DMS 273 treated with DMSO at 0.1 percent for 48 hours (cell line): ENCODE data around the gene SAT1.

Experiments used
- DNase-seq: peaks from one replicate; lab custom pipeline; 2025; lab: John Stamatoyannopoulos, UW

Gene SAT1

GRCh38 chrX:23776363-23776762 is 6.6 kb upstream of the SAT1 start:
- DNase-seq: no peak

DNA sequence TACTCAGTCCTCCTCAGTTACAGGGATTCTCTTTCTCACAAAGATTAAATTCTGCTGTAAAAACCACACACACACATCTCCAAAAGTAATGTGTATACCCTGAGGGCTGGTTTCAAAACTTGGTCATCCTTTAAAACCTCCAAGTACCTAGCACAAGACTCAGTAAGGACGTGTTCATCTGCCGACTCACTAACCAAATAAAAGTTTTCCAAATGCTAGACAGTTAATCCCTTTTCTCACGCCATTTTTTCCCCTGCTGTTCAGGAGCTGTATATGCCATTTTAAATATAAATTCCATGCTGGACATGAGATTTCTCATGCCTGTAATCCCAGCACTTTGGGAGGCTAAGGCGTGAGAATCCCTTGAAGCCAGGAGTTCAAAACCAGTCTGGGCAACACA is 3.9 kb upstream of the SAT1 start:
- DNase-seq: no peak

- DNase-seq: no peak
These were observed 518 bp upstream of the SAT1 start for GRCh38 chrX:23782455-23782854.

DNA sequence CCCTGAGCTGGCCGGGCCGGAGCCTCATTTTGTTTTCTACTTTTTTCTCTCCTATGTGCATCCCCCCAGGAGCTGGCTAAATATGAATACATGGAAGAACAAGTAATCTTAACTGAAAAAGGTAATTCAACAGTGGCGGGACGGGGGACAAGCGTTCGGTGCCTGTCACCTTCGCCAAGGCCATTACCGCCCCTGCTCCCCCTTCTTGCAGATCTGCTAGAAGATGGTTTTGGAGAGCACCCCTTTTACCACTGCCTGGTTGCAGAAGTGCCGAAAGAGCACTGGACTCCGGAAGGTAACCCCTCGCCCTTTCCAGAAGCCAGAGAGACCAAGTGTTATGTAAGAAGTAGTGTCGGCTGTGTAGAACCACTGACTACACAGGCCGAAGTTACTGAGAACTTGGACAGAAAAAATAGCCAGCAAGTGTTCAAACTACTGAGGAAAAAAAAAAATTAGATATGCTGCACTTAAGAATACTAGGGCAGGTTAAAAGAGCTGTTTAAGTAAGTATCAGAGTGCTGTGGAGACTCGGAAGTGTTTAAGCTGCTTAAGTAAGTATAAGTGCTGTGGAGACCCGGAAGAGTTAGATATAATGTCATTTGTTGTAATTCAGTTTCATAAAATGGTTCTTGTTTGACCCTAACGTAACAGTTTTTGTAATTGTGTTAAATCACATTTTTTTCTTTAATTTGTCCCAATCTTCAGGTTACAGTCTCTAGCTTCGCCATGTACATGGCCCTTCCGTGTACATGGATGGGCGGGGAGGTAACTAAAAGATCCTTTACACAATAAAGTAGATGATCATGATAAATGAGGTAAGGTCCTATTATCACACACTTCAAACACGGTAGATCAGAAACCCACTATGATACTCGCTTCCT is 856 bp downstream of the SAT1 start:
- no peak for DNase-seq

DNA sequence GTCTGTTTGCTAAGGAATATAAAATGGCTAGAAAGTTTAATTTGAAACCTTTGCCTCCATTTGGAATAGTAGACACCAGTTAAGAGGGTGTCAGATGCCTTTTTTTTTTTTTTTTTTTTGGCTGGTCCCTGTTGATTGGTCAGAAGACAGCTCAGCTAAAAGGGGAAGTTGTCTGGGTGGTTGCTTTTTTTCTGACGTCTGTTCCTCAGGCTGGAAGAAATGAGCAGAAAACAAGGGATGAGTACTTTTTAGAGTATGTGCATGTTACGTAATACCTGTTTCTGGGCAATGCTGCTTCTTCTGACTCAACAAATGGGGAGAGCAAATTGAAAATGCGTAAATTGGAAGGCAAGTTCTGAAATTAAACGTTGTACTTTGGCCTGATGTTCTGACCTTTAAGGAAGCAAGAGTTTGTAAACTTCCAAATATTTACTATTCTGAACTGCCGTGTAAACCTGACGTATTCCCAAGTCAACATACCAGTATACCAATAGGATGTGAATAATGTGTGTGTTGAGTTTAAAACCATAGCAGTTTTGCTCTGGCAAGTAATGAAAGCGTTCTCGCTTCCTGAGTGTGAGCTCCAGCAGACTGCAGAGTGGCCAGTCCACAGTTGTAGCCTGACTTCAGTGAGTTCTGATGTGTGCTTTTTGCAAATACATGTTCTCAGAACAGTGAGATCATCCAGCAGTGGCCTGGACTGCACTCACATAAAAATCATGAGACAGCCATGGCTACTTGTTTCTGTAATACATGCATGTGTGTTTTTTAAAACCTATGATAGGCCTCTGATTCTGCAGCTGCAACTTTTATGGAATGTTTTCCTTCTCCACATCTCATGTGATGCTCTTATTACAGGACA is 1.7 kb downstream of the SAT1 start:
- DNase-seq: no peak

DNA sequence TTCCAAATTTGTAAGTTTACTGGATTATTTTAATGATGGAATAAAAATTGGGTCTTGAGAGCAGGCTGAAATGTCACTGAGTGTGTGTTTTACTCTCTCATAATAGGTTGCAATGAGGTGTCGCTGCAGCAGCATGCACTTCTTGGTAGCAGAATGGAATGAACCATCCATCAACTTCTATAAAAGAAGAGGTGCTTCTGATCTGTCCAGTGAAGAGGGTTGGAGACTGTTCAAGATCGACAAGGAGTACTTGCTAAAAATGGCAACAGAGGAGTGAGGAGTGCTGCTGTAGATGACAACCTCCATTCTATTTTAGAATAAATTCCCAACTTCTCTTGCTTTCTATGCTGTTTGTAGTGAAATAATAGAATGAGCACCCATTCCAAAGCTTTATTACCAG is 2.6 kb downstream of the SAT1 start:
- no peak for DNase-seq

GRCh38 chrX:23786268-23786815 is 3.4 kb downstream of the SAT1 start:
- no peak for DNase-seq

- DNase-seq: no peak
These were observed 4.8 kb downstream of the SAT1 start for GRCh38 chrX:23787745-23788118.

GRCh38 chrX:23788521-23788920 is 5.5 kb downstream of the SAT1 start:
- no peak for DNase-seq

DNA sequence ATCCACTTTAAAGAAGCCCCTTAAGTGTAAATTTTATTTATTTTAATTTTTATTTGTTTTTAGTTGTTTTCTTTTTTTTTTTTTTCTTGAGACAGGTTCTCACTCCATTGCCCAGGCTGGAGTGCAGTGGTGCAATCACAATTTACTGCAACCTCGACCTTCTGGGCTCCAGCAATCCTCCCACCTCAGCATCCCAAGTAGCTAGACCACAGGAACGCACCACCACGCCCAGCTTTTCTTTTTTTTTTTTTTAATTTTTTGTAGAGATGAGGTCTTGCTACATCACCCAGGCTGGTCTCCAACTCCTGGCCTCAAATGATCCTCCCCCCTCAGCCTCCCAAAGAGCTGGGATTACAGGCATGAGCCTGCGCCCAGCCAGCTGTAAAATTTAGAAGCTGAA is 6.0 kb downstream of the SAT1 start:
- no peak for DNase-seq

DNA sequence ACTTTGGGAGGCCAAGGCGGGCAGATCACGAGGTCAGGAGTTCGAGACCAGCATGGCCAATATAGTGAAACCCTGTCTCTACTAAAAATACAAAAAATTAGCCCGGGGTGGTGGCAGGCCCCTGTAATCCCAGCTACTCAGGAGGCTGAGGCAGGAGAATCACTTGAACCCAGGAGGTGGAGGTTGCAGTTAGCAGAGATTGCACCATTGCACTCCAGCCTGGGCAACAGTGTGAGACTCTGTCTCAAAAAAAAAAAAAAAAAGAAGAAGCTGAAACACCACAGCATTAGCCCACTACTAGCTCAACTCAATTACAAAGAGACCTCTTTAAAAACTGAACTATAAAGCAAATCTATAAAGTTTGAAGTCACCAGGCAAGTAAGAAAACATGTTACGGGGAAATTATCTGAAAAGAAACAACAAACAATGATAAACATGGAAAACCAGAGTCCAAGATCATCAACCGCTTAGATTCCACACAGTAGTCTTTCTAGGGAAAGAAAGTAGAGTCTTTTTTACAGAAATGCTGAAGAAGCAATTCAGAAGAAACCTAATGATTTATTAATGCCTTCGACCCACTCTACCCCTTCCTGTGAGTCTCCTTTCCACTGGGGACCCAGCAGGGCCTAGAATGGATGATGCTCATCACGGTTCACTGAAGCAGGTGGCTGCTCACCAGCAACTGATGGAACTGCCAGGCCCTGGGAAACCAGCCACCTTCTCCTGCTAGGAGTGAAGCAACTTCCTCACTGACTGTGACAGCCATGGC is 6.6 kb downstream of the SAT1 start:
- no peak for DNase-seq

DNA sequence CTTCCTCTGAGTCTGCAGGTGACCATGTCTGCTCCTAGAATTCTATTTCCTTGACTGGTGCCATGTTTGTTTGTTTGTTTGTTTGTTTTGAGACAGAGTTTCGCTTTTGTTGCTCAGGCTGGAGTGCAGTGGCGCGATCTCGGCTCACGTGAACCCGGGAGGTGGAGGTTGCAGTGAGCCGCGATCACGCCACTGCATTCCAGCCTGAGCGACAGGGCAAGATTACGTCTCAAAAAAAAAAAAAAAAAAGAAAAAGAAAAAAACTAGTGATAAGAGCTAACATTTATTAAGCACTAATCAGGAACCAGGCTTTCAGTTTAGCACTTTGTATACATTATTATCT is 7.2 kb downstream of the SAT1 start:
- DNase-seq: no peak

GRCh38 chrX:23792861-23793553 is 10.0 kb downstream of the SAT1 start:
- peak; percentile 14 for DNase-seq

DNA sequence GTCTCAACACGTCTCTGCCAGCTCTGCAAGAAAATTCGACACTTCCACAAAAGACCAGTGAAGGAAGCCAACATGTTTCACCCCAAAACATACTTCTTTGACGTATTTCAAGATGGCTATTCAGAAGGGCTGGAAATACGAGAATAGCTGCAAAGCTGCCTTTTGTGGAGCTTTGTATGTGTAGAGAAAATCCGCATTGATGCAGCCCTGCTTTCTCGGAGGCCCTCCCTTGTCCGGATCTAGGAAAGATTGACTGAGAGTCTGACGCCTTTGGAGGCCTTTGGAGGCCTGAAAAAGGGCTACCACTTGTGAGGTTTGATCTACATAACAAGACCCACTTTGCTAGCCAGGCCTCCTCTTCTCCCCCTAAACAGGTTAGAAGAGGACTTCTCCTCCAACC is 12.2 kb downstream of the SAT1 start:
- DNase-seq: no peak

DNA sequence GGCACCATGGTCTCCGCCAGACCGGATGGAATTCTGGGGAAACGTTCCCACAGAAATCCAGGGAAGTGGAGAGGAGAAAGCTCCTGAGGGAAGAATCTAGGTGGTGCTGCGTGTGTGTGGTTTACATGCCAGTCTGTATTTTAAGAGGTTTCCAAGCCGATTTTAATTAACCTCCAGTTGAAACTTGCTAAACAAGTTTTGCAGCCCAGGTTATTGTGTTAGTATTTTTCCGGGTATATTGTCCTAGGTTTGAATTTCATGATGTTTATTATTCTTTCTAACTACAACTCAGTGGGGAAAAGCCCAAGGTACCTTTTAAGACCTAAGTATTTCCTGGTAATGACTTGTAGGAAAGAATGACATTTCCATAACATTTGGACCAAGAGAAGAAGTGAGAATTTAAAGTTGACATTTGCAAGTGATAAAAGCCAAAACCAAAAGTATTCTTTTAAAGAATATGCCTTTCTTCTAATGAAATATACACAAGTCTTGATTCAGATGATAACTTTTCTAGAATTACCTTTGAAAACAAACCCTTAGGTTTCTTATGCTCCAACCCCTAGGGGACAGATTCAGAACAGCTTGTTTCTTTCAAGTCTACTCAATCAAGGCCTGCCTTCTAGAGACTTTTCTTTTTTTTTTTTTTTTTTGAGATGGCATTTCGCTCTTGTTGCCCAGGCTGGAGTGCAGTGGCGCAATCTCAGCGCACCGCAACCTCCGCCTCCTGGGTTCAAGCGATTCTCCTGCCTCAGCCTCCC is 14.6 kb downstream of the SAT1 start:
- no peak for DNase-seq

DNA sequence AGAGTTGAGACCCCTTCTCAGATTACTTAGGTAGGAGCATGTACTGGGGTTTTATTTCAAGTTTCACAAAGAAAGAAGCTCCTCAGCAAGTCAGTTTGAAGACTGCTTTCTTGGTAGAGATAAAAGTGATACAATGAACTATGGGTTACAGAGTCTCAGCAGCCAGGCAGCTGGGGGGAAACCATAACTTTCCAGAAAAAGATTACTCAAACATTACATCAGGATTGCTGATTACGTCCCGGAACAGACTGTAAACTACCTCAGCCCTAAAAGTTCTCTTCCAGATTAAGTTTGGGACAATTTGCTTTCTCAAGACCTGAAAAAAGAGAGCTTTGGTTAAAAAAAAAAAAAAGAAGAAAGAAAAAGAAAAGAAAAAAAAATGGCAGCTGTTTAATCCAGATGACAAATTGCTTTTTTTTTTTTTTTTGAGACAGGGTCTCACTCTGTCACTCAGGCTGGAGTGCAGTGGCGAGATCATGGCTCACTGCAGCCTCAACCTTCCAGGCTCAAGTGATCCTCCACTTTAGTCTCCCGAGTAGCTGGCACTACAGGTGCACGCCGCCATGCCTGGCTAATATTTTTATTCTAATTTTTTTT is 16.6 kb downstream of the SAT1 start:
- no peak for DNase-seq

DNA sequence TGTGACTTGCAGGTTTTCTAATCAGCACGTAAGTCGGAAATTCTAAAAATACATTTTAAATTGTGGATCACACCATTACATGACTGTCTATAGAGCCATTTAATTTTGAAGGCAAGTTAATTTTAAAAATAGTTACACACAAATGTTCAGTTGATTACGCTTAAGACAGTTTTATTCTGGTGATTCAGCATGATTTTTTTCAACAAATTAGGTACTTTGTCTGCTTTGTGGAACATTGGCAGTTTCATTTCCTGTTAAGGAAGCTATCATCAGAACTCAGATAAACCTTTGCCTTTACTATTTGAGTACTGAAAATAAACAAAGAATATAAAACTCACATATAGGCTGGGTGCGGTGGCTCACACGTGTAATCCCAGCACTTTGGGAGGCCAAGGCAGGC is 19.5 kb downstream of the SAT1 start:
- no peak for DNase-seq

- DNase-seq: no peak
These were observed 21.0 kb downstream of the SAT1 start for GRCh38 chrX:23803931-23804381.

DNA sequence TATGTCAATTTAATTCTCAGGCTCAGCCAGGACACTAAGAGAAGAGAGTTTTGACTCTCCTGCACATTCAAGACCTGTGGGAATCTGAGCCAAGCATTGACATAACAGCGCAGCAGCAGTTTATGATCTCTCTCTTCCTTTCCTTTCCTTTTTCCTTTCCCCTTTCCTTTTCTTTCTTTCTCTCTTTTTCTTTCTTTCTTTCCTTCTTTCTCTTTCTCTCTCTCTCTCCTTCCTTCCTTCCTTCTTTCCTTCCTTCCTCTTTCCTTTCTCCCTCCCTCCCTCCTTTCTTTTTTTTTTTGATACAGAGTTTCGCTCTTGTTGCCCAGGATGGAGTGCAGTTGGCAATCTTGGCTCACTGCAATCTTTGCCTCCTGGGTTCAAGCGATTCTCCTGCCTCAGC is 21.6 kb downstream of the SAT1 start:
- no peak for DNase-seq

DNA sequence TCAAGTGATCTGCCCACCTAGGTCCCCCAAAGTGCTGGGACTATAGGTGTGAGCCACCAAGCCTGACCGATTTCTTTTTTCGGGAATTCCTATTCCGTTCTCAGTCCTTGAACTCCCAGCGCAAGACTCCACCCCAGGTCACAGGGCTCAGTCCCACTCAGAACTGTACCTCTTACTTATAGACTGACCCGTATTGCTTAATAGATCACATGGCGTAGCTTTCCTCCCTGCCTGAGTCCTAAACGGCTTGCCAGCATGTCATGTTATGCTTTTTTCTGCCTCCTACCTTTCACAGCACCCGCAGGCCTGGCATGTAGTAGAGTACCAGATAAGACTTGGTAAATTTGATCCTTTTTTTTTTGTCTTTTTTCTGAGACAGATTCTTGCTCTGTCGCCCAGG is 22.4 kb downstream of the SAT1 start:
- DNase-seq: no peak
